MM.1S (cell line): ENCODE data around the gene ENHO.

Experiments
- CTCF ChIP-seq: fragments of 300-600 bp; sonication (generic); IDR thresholded peaks from 2 replicates; pipeline ENCODE4 v1.5.1; 2016; ENCODE audit warnings: antibody characterized with exemption, low read length, mixed read lengths
- EZH2 ChIP-seq: fragments of 300-600 bp; sonication (generic); optimal IDR thresholded peaks from 2 replicates; pipeline ENCODE3; 2017; ENCODE audit warnings: low read depth, mild to moderate bottlenecking, antibody characterized with exemption, low read length, mixed read lengths
- EZH2phosphoT487 ChIP-seq: fragments of 300-600 bp; sonication (generic); IDR thresholded peaks from 2 replicates; pipeline ENCODE4 v1.6.1; 2018; ENCODE audit warnings: antibody characterized with exemption, low read length

GRCh38 chr9:34566322-34566721 lies 43.5 kb upstream of the ENHO start:
- TF ChIP-seq CTCF (no peak), EZH2 (no peak), EZH2phosphoT487 (no peak)
